ENCODE measurements around the gene TAF13. TPM values are rescaled to one million over a fixed set of nuclear protein-coding genes. Genes with fewer than 3 reads are reported as not detected.
"Not testable (repeated sequence)": the region's sequence is repeated elsewhere in the genome, so short reads cannot be mapped to it uniquely, and the experiment has no call there.

Gene TAF13
- total RNA-seq, 1 experiment from 2014 or later, result 270 TPM

DNA sequence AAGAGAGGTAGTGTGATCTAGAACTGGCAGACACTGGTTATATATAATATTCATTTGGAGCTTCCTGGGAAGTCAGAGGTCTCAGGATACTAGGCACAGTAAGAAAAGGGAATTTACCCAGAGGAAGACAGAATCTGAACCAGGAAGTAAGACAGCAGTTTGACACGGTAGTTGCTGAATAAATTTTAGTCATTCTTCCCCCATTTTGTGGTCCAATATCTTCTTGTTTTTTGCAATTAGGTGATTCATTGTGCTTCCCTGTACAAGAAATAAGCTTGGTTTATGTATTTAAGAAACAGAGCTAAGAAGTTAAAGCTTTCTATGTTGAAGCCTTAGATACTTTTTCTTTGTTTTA is 16.0 kb upstream of the TAF13 start:
- DNase-seq (ENCODE audit: low read depth), result no peak

- no peak for DNase-seq (ENCODE audit: low read depth)
Measured at GRCh38 chr1:109091078-109091838, 15.5 kb upstream of the TAF13 start.

DNA sequence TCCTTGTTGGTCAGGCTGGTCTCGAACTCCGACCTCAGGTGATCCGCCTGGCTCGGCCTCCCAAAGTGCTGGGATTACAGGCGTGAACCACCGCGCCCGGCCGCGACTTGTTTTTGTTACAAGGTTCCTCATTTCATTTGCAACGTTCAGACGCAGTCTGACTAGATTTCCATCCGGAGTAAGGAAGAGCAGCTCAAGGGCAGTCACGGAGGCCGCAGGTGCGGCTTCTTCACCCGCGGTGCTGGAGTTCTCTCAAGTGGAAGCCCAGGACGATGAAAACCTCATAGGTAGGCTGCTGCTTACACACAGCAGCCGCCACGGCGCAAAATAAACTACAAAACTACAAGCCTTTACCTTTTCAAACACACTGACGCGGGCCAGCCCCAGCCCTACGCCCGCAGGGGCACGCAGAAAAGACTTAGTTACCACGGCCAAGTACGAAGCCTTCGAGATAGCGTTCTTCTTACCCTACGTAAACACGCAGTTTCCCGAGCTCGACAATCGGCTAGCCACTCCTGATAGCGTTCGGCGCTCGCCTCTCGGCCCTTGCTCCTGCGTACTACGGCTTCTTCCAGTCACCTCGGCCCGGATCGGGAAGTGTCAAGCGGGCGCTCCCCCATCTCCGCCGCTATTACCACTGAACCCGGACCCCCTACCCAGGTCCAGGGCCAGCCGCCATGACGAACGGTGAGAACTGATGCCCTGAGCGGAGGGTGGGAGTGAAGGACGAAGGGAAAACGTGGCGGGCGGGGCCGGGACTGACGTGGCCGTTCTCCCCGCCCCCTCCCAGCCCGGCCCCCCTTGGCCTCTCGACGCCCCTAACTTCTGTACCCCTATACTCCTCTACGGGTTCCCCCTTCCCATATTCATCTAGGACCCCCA is 14.6 kb upstream of the TAF13 start, which contains the start of gene TMEM167B:
Gene TMEM167B (plus strand): TSS at position 569 of the 882 bp plus-strand sequence. CDS start 109 bp downstream, at position 678.
- DNase-seq (ENCODE audit: low read depth), result peak; percentile 96

- DNase-seq (ENCODE audit: low read depth), result peak; percentile 53
Measured at GRCh38 chr1:109089242-109090015, 13.6 kb upstream of the TAF13 start.

GRCh38 chr1:109084563-109085517 is 9.0 kb upstream of the TAF13 start:
- DNase-seq (ENCODE audit: low read depth), result peak; percentile 86

GRCh38 chr1:109083923-109084322 is 8.1 kb upstream of the TAF13 start:
- no peak for DNase-seq (ENCODE audit: low read depth)

DNA sequence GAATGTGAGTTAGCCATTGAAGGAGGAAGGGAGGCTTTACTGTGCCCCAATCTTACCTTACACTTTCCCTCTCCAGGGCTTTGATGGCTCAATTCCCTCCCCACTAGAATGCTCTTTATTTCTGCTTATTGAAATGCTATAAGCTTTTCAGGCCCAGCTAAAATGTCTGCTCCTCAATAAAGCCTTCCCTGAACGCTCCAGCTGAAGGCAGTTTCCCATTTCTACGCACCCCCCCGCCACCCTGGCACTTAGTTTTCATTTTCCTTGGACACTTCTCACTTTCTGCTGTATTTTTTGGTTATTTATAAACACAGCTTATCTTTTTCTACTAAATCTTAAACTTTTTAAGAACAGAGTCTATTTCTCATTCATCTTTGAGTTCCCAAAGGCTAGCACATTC is 7.7 kb upstream of the TAF13 start:
- no peak for DNase-seq (ENCODE audit: low read depth)

DNA sequence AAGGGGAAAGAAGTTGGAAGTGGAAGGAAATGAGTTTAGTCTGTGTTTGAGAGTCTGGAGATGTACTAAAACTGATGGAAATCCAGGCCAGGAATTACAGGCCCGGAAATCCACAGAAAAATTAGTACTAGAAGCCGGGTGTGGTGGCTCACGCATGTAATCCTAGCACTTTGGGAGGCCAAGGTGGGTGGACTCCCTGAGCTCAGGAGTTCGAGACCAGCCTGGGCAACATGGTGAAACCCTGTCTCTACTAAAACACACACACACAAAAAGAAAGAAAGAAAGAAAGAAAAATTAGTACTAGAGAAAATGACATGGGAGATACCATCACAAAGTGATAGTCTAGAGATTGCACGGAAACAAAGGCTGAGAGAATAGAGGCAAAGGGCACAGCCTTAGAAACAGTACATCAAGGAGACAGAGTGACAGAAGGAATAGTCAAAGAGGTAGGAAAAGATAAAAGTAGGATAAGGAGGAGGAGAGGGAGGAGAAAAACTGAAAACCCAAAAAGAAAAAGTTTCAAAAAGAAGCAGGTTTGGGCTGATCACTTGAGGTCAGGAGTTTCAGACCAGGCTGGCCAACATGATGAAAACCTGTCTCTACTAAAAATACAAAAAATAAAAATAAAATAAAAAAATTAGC is 4.8 kb upstream of the TAF13 start:
- no peak for DNase-seq (ENCODE audit: low read depth)

DNA sequence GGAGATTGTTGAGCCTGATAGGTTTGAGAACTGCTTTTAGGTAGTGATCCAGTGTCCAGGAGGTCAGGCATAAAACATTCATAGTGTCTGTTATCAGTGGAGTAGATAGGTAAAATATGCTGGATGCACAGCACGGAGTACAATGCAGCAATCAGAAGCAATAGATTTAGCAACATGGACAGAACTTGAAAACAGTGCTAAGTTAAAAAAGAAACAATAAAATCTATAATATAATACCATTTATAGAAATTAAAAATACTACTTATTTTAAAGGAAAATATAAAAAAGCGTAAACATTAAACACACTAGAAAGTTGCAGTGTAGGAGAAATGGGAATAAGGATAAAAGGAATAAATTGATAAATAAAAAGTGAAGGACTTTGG is 3.4 kb upstream of the TAF13 start:
- no peak for DNase-seq (ENCODE audit: low read depth)

GRCh38 chr1:109078317-109078716 is 2.5 kb upstream of the TAF13 start:
- DNase-seq (ENCODE audit: low read depth), result no peak

GRCh38 chr1:109069294-109069693 is 6.5 kb downstream of the TAF13 start:
- no peak for DNase-seq (ENCODE audit: low read depth)

GRCh38 chr1:109067883-109068282 is 7.9 kb downstream of the TAF13 start:
- no peak for DNase-seq (ENCODE audit: low read depth)

- no peak for DNase-seq (ENCODE audit: low read depth)
Measured at GRCh38 chr1:109065137-109065536, 10.7 kb downstream of the TAF13 start.

DNA sequence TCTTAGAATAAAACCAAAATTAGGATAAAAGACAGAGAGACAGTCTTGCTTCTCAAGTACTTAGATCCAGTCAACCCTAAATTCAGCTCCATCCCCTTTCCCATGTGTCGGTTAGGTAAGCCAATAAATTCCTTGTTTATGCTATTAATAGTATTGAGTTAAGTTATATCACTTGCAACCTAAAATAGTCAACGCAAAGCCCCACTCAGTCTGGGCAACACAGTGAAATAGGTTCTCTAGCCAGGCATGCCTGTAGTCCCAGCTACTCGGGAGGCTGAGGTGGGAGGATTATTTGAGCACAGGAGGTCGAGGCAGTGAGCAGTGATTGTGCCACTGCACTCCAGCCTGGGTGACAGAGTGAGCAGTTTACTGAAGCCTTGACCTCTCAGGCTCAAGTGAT is 14.6 kb downstream of the TAF13 start:
- no peak for DNase-seq (ENCODE audit: low read depth)

GRCh38 chr1:109060707-109061106 is 15.1 kb downstream of the TAF13 start:
- DNase-seq (ENCODE audit: low read depth), result no peak

DNA sequence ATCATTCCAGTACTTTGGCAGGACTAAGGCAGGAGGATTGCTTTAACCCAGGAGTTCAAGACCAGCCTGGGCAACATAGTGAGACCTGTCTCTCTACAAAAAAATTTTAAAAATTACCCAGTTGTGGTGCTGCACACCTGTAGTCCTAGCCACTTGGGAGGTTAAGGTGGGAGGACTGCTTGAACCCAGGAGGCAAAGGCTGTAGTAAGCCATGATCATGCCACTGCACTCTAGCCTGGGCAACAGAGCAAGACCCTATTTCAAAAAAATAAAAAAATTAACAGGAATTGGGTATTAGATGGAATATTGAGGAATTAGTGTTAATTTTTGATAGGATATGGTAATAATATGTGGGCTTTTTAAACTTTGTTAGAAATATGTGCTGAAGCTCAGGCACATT is 16.8 kb downstream of the TAF13 start:
- no peak for DNase-seq (ENCODE audit: low read depth)

GRCh38 chr1:109056064-109056463 is 19.7 kb downstream of the TAF13 start:
- DNase-seq (ENCODE audit: low read depth), result no peak

- DNase-seq (ENCODE audit: low read depth), result not testable (repeated sequence)
Measured at GRCh38 chr1:109052145-109052544, 23.7 kb downstream of the TAF13 start.

- no peak for DNase-seq (ENCODE audit: low read depth)
Measured at GRCh38 chr1:109050228-109050995, 25.4 kb downstream of the TAF13 start.

DNA sequence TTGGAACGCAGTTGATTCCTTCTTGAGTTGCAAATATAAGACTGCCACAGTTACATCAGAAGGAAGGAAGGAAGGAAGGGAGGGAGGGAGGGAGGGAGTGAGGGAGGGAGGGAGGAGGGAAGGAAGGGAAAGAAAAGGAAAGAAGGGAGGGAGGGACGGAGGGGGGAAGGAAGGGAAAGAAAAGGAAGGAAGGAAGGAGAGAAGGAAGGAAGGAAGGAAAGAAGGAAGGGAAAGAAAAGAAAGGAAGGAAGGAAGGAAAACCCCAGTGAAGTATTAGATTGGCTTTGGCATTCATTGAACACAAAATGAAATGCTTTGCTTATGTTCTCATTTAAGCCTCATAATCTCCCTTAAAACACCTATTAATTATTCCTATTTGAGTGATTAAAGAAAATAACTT is 27.5 kb downstream of the TAF13 start:
- DNase-seq (ENCODE audit: low read depth), result no peak

All from Daoy (cell line).